A673 (cell line): ENCODE results near the gene PALLD. TPM values are rescaled to one million over a fixed set of nuclear protein-coding genes. Genes with fewer than 3 reads are reported as not detected.

Experiments
- BruUV-seq: library from RNA; stranded (reverse); fragments of 400-500 nt; replicated peaks from 2 replicates; lab custom pipeline; 2021; lab: Mats Ljungman, UMichigan
- CTCF ChIA-PET: fragments of 300-600 bp; sonication (Branson Sonifier 250); formaldehyde crosslinking; loops from one replicate; lab custom pipeline; 2022; ENCODE audit warnings: antibody characterized with exemption; lab: Charles Lee
- POLR2A ChIA-PET: fragments of 300-600 bp; sonication (Branson Sonifier 250); formaldehyde crosslinking; loops from one replicate; lab custom pipeline; 2022; ENCODE audit warnings: antibody characterized with exemption; ENCODE audit not compliant: low non-redundant PET; lab: Charles Lee
- DNase-seq: peaks from one replicate; pipeline ENCODE4 v3.0.0-alpha.2; 2015; ENCODE audit warnings: low spot score
- H3K27ac ChIP-seq: fragments of 200-600 bp; sonication (generic); 2 replicates; pipeline ENCODE4 v1.5.1; 2016; ENCODE audit warnings: mixed run types, low read depth, mild to moderate bottlenecking, mixed read lengths, antibody characterized with exemption, low read length; ENCODE audit not compliant: poor library complexity, severe bottlenecking
- H3K27me3 ChIP-seq: fragments of 200-600 bp; sonication (generic); replicated peaks from 2 replicates; pipeline ENCODE4 v1.6.1; 2017; ENCODE audit warnings: mixed run types, low read depth, mild to moderate bottlenecking, mixed read lengths, antibody characterized with exemption, low read length; ENCODE audit not compliant: insufficient read depth, poor library complexity
- H3K36me3 ChIP-seq: fragments of 200-600 bp; sonication (generic); 2 replicates; pipeline ENCODE4 v1.6.1; 2016; ENCODE audit warnings: mixed run types, mild to moderate bottlenecking, mixed read lengths, antibody characterized with exemption, low read length; ENCODE audit not compliant: insufficient read depth, poor library complexity, severe bottlenecking
- H3K4me1 ChIP-seq: fragments of 200-600 bp; sonication (generic); 2 replicates; pipeline ENCODE4 v1.6.1; 2017; ENCODE audit warnings: mixed run types, mild to moderate bottlenecking, mixed read lengths, antibody characterized with exemption, low read length; ENCODE audit not compliant: insufficient read depth, poor library complexity, severe bottlenecking
- H3K4me3 ChIP-seq: fragments of 200-600 bp; sonication (generic); 2 replicates; pipeline ENCODE4 v1.5.1; 2016; ENCODE audit warnings: low read depth, mixed run types, mild to moderate bottlenecking, mixed read lengths, low read length; ENCODE audit not compliant: poor library complexity, severe bottlenecking
- H3K9me3 ChIP-seq: fragments of 200-600 bp; sonication (generic); 2 replicates; pipeline ENCODE4 v1.6.1; 2016; ENCODE audit warnings: mixed run types, low read depth, mild to moderate bottlenecking, mixed read lengths, antibody characterized with exemption, low read length; ENCODE audit not compliant: poor library complexity, severe bottlenecking
- EZH2 ChIP-seq: fragments of 200-600 bp; sonication (generic); IDR thresholded peaks from 2 replicates; pipeline ENCODE4 v1.6.1; 2017; ENCODE audit warnings: borderline replicate concordance, low read depth, mild to moderate bottlenecking, mixed read lengths, antibody characterized with exemption, low read length; ENCODE audit not compliant: poor library complexity, severe bottlenecking
- intact Hi-C: fragments of 100-400 bp; cut with micrococcal nuclease; formaldehyde crosslinking; loops from one replicate; pipeline ENCODE4 v1.10.0; 2022; ENCODE audit not compliant: unreplicated experiment
- total RNA-seq: library from RNA; stranded (reverse); gene quantifications from 2 replicates; pipeline ENCODE4 v1.2.3, GENCODE V29; 2021
- TF ChIP-seq, protein P1 (sequence below): fragments of 300-800, 200-600 bp; sonication (generic); conservative IDR thresholded peaks from 2 replicates; pipeline ENCODE4 v1.5.1; 2017; ENCODE audit warnings: low read depth, mild to moderate bottlenecking, antibody characterized with exemption, low read length, moderate library complexity, mixed read lengths

PALLD gene
- total RNA-seq, 1 experiment from 2014 or later: 44.1 TPM

- TF ChIP-seq, protein P1, sequence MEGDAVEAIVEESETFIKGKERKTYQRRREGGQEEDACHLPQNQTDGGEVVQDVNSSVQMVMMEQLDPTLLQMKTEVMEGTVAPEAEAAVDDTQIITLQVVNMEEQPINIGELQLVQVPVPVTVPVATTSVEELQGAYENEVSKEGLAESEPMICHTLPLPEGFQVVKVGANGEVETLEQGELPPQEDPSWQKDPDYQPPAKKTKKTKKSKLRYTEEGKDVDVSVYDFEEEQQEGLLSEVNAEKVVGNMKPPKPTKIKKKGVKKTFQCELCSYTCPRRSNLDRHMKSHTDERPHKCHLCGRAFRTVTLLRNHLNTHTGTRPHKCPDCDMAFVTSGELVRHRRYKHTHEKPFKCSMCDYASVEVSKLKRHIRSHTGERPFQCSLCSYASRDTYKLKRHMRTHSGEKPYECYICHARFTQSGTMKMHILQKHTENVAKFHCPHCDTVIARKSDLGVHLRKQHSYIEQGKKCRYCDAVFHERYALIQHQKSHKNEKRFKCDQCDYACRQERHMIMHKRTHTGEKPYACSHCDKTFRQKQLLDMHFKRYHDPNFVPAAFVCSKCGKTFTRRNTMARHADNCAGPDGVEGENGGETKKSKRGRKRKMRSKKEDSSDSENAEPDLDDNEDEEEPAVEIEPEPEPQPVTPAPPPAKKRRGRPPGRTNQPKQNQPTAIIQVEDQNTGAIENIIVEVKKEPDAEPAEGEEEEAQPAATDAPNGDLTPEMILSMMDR: no peak
- TF ChIP-seq EZH2: no peak
- DNase-seq: no peak
- Histone ChIP-seq H3K27ac (no peak overlapping the region), H3K4me1 (peaks cover 37% of the 10 kb centered on the region), H3K27me3 (no peaks in the 10 kb centered on the region), H3K4me3 (no peak overlapping the region), H3K9me3 (no peaks in the 10 kb centered on the region), H3K36me3 (no peaks in the 10 kb centered on the region)
- BruUV-seq: no TSS peak
- ChIA-PET CTCF (no interaction called here), POLR2A (no interaction called here)
- intact Hi-C loops: no loop called here
Observed at GRCh38 chr4:168549143-168549542, 52.3 kb downstream of the PALLD start.

DNA sequence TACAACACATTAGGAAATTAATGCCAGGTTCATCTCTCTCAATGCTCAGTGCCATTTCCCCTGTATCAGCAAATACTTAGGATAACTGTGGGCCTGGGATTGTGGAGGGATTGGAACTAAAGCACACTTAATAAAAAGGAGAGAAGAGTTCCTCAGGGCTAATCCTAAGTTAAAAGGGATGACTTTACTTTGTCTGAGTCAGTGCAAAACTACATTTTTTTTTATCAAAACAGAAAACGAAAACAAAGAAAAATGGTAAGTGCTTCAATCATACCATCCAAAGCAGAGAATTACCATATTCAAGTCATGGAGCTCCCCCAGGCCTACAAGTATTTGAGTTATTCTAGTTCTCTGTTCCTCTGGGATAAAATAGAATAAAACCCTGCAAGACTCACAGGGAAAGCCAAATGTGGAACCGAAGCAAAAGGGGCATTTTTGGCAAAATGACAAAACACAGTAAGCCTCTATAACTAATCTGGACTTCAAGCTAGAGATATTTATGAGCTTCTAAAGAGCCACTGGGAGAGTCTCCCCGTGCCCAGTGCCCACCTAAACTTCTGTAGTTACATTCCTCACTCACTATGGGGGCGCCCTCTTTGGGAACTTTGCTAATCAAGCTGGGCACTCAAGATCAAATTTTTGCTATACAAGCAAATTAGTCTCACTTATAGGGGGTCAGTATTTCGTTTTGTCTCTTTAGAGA lies 53.4 kb downstream of the PALLD start:
- ChIA-PET POLR2A (no interaction called here), CTCF (interaction anchor here (0.6 kb wide), 1 partner anchor 36 kb away, joined by 7 read pairs; no protein-coding TSS in a partner anchor)
- DNase-seq: peak; percentile 60
- TF ChIP-seq EZH2: no peak
- TF ChIP-seq, protein P1: peak; percentile 31; the same call in 1 of the 2 replicates
- Histone ChIP-seq H3K9me3 (no peaks in the 10 kb centered on the region), H3K36me3 (no peaks in the 10 kb centered on the region), H3K27ac (no peak overlapping the region), H3K27me3 (no peaks in the 10 kb centered on the region), H3K4me1 (peaks cover 39% of the 10 kb centered on the region), H3K4me3 (no peak overlapping the region)
- BruUV-seq: no TSS peak
- intact Hi-C loops: loop anchor here (10.0 kb wide), 1 partner anchor 365 kb away; no protein-coding TSS in a partner anchor

GRCh38 chr4:168551211-168551610 lies 54.4 kb downstream of the PALLD start:
- DNase-seq: no peak
- H3K27ac ChIP-seq: no peak overlapping the region
- TF ChIP-seq EZH2: no peak
- TF ChIP-seq, protein P1: no peak
- ChIA-PET CTCF (no interaction called here), POLR2A (no interaction called here)
- intact Hi-C loops: loop anchor here (10.0 kb wide), 1 partner anchor 366 kb away; no protein-coding TSS in a partner anchor
- H3K4me1 ChIP-seq: peaks cover 38% of the 10 kb centered on the region
- H3K36me3 ChIP-seq: no peaks in the 10 kb centered on the region
- H3K27me3 ChIP-seq: no peaks in the 10 kb centered on the region
- H3K4me3 ChIP-seq: no peak overlapping the region
- H3K9me3 ChIP-seq: no peaks in the 10 kb centered on the region
- no TSS peak for BruUV-seq
